Cardiac fibroblast (primary cell): ENCODE data around the gene MACROD2.

ENCODE experiments used
- DNase-seq, 2 donors: peaks; one replicate each; pipeline versions ENCODE4 v3.0.0 to v3.0.0-alpha.2; 2010; ENCODE audit warnings: low read depth in 2 of 2
- H3K4me3 ChIP-seq, 2 donors: replicated peaks in 1 of 2; 1 replicate in 1 of 2; 2 replicates in 1 of 2; pipeline ENCODE4 v1.5.1; 2011; ENCODE audit warnings: low read depth in 2 of 2, low read length in 2 of 2, mild to moderate bottlenecking in 2 of 2, moderate library complexity in 1 of 2
- CTCF ChIP-seq: IDR thresholded peaks from one replicate; pipeline ENCODE4 v1.5.1; 2011; ENCODE audit warnings: low read depth, mild to moderate bottlenecking, low read length, inconsistent platforms

The MACROD2 gene

GRCh38 chr20:15143478-15143877, 1148.2 kb downstream of the MACROD2 start:
- DNase-seq, result no peak
- no peak overlapping the region for H3K4me3 ChIP-seq
- no peak for TF ChIP-seq CTCF

GRCh38 chr20:15144916-15145315, 1149.6 kb downstream of the MACROD2 start:
- TF ChIP-seq CTCF, result no peak
- no peak overlapping the region for H3K4me3 ChIP-seq
- peak in 1 of 2 donors; percentile 1 for DNase-seq

GRCh38 chr20:15146948-15147347, 1151.6 kb downstream of the MACROD2 start:
- H3K4me3 ChIP-seq, result no peak overlapping the region
- DNase-seq, result no peak
- TF ChIP-seq CTCF, result no peak

GRCh38 chr20:15154070-15154469, 1158.8 kb downstream of the MACROD2 start:
- DNase-seq, result no peak
- no peak for TF ChIP-seq CTCF

GRCh38 chr20:15155848-15156401, 1160.6 kb downstream of the MACROD2 start:
- no peak for DNase-seq
- H3K4me3 ChIP-seq, result no peak overlapping the region
- TF ChIP-seq CTCF, result no peak

More at GRCh38 chr20:15154070-15154469, 1158.8 kb downstream of the MACROD2 start:
- H3K4me3 ChIP-seq, result no peak overlapping the region

GRCh38 chr20:15158533-15158932, 1163.2 kb downstream of the MACROD2 start:
- no peak for TF ChIP-seq CTCF

GRCh38 chr20:15162079-15162647, 1166.8 kb downstream of the MACROD2 start:
- no peak for TF ChIP-seq CTCF
- no peak overlapping the region for H3K4me3 ChIP-seq

More at GRCh38 chr20:15158533-15158932, 1163.2 kb downstream of the MACROD2 start:
- no peak for DNase-seq
- H3K4me3 ChIP-seq, result no peak overlapping the region

More at GRCh38 chr20:15162079-15162647, 1166.8 kb downstream of the MACROD2 start:
- DNase-seq, result no peak
